Effector CD4-positive, alpha-beta T cell (primary cell): Measurements from ENCODE around the gene APAF1.
A peak's percentile ranks its signal among the peaks of the same experiment; 100 is the strongest.
"Not testable (repeated sequence)": the region's sequence is repeated elsewhere in the genome, so short reads cannot be mapped to it uniquely, and the experiment has no call there.

ENCODE experiments used
- DNase-seq: peaks from one replicate; pipeline ENCODE4 v3.0.0-alpha.2; 2020

Gene APAF1

GRCh38 chr12:98725476-98726247 lies 80.6 kb downstream of the APAF1 start:
- peak; percentile 14 for DNase-seq

DNA sequence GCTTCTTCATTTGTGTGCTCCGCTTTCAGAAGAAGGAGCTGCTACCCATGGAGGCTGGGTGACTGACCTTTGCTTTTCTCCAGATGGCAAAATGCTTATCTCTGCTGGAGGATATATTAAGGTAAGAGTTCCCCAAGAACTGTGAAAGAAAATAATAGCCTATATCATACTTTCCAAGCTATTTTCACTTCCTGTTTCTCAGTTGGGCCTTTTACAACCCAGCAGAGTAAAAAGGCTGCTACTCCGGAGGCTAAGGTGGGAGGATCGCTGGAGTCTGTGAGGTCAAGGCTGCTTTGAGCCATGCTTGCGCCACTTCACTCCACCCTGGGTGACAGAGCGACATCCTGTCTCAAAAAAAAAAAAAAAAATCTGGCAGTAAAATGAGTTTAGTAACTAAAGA lies 82.1 kb downstream of the APAF1 start:
- no peak for DNase-seq

GRCh38 chr12:98730412-98730811 lies 85.3 kb downstream of the APAF1 start:
- DNase-seq = no peak

DNA sequence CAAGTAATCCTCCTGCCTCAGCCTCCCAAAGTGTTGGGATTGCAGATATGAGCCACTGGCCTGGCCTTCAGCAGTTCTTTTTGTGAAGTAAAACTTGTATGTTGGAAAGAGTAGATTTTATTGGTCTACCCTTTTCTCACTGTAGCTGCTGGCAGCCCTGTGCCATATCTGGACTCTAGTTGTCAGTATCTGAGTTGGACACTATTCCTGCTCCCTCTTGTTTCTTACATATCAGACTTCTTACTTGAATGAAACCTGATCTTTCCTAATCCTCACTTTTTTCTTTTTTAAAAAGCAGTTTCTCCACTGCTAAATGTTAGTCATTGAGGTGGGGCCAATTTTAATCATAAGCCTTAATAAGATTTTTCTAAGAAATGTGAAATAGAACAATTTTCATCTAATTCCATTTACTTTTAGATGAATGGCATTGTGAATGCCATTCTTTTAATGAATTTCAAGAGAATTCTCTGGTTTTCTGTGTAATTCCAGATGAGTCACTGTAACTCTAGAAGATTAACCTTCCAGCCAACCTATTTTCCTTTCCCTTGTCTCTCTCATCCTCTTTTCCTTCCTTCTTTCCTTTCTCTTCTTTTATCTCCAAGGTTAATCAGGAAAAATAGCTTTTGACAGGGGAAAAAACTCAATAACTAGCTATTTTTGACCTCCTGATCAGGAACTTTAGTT lies 88.7 kb downstream of the APAF1 start:
- no peak for DNase-seq

GRCh38 chr12:98735821-98736220 lies 90.7 kb downstream of the APAF1 start:
- DNase-seq = no peak

- DNase-seq = no peak
These were observed 91.5 kb downstream of the APAF1 start for GRCh38 chr12:98736352-98737321.

- no peak for DNase-seq
These were observed 92.2 kb downstream of the APAF1 start for GRCh38 chr12:98737322-98737712.

- no peak for DNase-seq
These were observed 92.9 kb downstream of the APAF1 start for GRCh38 chr12:98738002-98738401.

GRCh38 chr12:98738539-98738938 lies 93.4 kb downstream of the APAF1 start:
- DNase-seq = no peak

DNA sequence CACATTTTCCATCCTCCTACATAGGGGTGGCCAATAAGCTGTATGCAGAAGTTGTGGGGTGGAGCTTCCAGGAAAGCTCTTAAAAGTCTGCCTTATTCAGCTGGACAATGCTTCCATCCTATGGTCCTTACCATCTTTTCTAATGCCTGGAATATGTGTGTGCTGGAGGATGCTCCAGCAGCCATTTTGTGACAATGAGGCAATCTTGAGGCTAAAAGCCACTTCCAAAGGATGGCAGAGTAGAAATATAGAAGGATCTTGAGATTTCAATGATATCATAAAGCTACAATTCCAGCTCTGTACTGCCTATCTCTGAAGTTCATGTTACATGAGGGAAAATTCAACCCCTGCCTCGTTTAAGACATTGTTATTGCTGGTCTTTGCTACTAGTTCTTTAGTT lies 95.7 kb downstream of the APAF1 start:
- DNase-seq = no peak

- DNase-seq = no peak
These were observed 96.1 kb downstream of the APAF1 start for GRCh38 chr12:98741196-98741555.

DNA sequence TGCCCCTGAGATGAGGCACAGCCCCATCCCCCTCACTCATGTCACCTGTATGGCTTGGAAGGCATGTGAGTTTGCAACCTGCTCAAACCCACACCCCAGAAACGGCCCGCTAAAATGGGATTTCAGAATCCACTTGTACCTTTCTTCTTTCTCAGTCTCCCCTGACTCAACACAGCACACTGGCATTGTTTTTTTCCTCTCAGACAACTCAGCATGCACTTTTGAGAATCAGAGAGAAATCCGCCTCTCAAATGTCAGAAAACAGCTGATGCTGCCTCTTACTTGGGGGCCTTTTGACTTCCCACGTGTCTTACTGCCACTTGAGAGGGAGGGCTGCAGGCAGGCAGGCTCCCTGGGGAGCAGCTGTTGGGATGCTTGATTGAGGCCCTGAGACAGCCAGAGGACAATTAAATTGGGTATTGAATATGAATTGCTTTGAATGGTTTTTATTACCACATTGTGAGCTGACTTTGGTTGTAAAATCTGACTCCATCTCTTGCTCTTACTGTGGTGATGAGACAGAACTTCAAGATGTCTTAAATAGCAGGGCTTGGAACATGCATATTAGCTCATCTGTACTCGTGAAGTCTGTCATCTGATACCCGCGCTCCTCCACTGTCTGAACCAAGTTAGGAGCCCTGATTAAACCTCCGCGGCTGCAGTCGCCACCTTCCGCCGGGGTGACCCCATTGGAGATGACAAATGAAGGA lies 96.6 kb downstream of the APAF1 start:
- no peak for DNase-seq

DNA sequence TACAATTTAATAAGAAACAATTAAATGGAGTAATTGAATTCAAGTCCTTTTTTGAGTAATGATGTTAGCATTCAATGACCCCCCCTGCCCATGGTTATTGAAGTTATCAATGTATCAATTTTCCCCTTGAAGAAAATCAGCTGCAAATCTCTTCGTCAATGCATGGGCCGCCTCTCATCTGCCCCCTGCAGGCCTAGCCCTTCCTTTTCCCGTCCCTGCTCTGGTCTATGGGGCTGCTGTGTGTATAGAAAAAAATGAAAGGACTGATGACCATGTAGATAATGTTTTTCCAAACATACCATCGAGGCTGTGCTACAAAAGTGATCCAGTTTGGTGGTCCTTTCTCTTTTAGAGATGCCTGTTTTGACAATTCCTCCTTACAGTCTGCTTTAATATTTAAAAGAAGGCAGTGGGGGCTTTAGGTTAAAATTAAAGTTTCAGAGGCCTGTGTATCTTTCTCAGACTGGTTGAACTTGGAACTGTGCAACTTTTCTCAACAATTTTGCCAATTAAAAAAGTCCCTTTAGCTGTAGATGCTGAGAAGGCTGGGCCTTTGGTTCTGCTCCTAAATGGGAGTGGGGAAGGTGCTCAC lies 98.4 kb downstream of the APAF1 start:
- DNase-seq = no peak

- DNase-seq = no peak
These were observed 99.6 kb downstream of the APAF1 start for GRCh38 chr12:98744680-98745079.

- no peak for DNase-seq
These were observed 100.7 kb downstream of the APAF1 start for GRCh38 chr12:98745578-98746391.

DNA sequence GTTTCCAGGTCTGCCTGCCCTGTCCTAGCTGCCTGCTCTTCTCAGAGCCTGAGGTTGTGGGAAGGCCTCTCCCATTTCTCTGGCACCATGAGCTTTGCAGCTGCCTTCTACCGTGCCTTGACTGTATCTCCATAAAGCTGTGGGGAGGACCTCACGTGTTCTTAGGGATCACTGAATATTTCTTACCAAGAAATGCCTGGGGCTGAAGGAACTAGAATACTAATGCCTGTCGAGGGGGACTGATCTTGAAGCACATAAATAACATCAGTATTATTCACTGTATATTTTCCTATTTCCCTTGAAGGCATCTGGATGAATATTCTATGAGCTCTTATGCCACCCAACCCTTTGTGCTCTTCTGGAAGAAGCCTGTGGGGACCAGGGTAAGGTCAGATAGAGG lies 103.4 kb downstream of the APAF1 start:
- no peak for DNase-seq

DNA sequence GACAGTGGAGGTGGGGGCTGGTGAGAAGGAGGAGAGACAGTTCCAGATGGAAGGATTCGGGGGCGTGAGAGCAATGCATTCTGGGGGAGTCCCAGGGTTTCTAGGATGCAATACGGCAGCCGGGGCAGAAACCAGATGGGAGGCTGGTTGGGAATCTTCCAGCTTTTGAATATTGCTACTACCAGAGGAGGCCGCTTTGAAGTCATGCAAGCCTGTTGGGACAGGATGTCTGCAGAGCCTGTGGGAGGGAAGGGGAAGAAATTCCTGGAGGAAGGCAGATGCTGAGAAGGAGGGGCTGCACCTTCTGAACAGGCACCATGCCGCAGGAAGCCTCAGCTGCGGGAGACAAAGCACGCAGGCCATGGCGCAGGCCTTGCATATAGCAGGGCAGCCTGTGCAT lies 105.4 kb downstream of the APAF1 start:
- no peak for DNase-seq

DNA sequence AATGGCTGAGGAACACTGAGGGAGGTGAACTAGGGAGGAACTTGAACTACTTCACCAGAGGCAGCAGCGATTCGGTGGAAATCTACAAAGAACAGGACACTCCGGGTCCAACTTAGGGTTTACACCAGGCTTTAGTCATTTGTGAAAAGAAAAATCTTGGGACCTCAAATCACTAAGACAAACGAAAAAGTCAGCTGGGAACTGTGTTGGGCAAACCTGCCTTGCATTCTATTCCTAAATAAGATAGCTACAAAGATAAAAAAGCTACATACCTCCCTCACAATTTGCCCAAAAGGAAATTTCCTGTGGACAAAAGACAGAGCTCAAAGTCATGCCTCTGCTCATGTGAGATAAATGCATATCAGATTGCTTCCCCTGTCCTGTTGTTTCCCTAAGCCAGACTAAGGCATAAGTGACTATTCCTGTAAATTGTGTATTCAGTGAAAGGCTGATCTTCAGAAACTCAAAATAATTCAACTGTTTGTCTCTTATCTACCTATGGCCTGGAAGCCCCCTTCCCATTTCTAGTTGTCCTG lies 106.6 kb downstream of the APAF1 start:
- no peak for DNase-seq

DNA sequence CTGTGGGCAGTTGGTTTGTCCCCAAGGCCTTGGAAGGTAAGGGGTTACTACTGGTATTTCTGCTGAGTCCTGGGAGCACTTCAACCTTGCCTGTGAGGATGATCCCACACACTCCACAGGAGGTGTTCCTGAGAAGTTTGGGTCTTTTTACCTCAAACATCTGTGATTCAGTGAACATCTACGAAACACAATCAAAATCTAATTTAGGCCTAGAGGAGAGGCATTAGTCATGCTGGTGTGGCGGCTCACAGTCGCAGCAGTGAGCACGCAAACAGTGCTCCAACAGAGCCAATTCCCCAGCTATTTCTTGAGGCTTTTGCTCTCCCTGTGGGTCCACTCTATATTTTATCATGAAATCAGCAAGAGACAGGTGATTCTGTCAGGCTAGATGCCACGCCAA lies 107.6 kb downstream of the APAF1 start:
- no peak for DNase-seq

GRCh38 chr12:98754095-98754494 lies 109.0 kb downstream of the APAF1 start:
- DNase-seq = no peak

GRCh38 chr12:98755855-98756254 lies 110.8 kb downstream of the APAF1 start:
- not testable (repeated sequence) for DNase-seq
